GM12878 (cell line): ENCODE data around the gene IFITM1. TPM values are rescaled to one million over a fixed set of nuclear protein-coding genes. Genes with fewer than 3 reads are reported as not detected.
A peak's percentile ranks its signal among the peaks of the same experiment; 100 is the strongest.
"Not testable (repeated sequence)": the region's sequence is repeated elsewhere in the genome, so short reads cannot be mapped to it uniquely, and the experiment has no call there.

ENCODE experiments used
- ATAC-seq: fragments of 200-7000 bp; cut with Tn5 transposase; 3 replicates; pipeline ENCODE4 v1.9.1; 2020; ENCODE audit warnings: mild to moderate bottlenecking, moderate library complexity
- BruUV-seq: library from RNA; stranded (reverse); fragments of 400-500 nt; replicated peaks from 2 replicates; lab custom pipeline; 2021; lab: Mats Ljungman, UMichigan
- CTCF ChIA-PET: fragments of 300-600 bp; sonication (Branson Sonifier 250); formaldehyde crosslinking; extraction: SDS; loops from one replicate; lab custom pipeline; 2021; ENCODE audit warnings: inconsistent platforms; lab: Yijun Ruan, JAX
- POLR2A ChIA-PET: fragments of 350-600 bp; formaldehyde crosslinking; extraction: SDS; loops from one replicate; lab custom pipeline; 2021; ENCODE audit warnings: inconsistent platforms; lab: Charles Lee
- RAD21 ChIA-PET: fragments of 300-600 bp; sonication (Branson Sonifier 250); formaldehyde crosslinking; loops from one replicate; lab custom pipeline; 2023; ENCODE audit warnings: antibody characterized with exemption; ENCODE audit not compliant: unreplicated experiment; lab: Charles Lee
- SMC1A ChIA-PET: fragments of 300-600 bp; sonication (Branson Sonifier 250); formaldehyde crosslinking; loops from one replicate; lab custom pipeline; 2023; ENCODE audit not compliant: unreplicated experiment, uncharacterized antibody; lab: Charles Lee
- DNase-seq: peaks from one replicate; pipeline ENCODE4 v3.0.0-alpha.2; 2011; ENCODE audit warnings: low read depth, low spot score
- FAIRE-seq: peaks from 3 replicates; lab custom pipeline; 2011; peaks lifted over from hg19 to GRCh38; lab: Jason Lieb, UNC
- H2AFZ ChIP-seq: 2 replicates; pipeline ENCODE4 v1.6.0; 2011; ENCODE audit warnings: low read depth, low read length, control low read depth; ENCODE audit not compliant: control insufficient read depth
- H3K27ac ChIP-seq: 2 replicates; pipeline ENCODE4 v1.5.1; 2011; ENCODE audit warnings: control low read depth; ENCODE audit not compliant: control insufficient read depth, insufficient read depth
- H3K27me3 ChIP-seq, 2 experiments: replicated peaks in 1 of 2; 2 replicates each; pipeline versions ENCODE4 v1.6.0 to v1.6.1; 2011; ENCODE audit warnings: low read length in 1 of 2; ENCODE audit not compliant: control insufficient read depth in 2 of 2, insufficient read depth in 2 of 2
- H3K36me3 ChIP-seq, 2 experiments: 2 replicates each; pipeline ENCODE4 v1.5.1; 2011; ENCODE audit warnings: low read length in 1 of 2; ENCODE audit not compliant: control insufficient read depth in 2 of 2, insufficient read depth in 2 of 2
- H3K4me1 ChIP-seq: 2 replicates; pipeline ENCODE4 v1.6.1; 2011; ENCODE audit warnings: mild to moderate bottlenecking, low read length, moderate library complexity, mixed read lengths; ENCODE audit not compliant: control insufficient read depth, insufficient read depth
- H3K4me2 ChIP-seq: 2 replicates; pipeline ENCODE4 v1.6.0; 2011; ENCODE audit warnings: control low read depth; ENCODE audit not compliant: control insufficient read depth, insufficient read depth
- H3K4me3 ChIP-seq: fragments of 200-600 bp; sonication (generic); 2 replicates; pipeline ENCODE4 v1.5.1; 2016
- H3K79me2 ChIP-seq: 2 replicates; pipeline ENCODE4 v1.6.0; 2011; ENCODE audit warnings: low read length; ENCODE audit not compliant: control insufficient read depth, insufficient read depth
- H3K9ac ChIP-seq: 2 replicates; pipeline ENCODE4 v1.8.0; 2011; ENCODE audit warnings: low read length, control low read depth, mixed read lengths; ENCODE audit not compliant: control insufficient read depth, insufficient read depth
- H3K9me3 ChIP-seq: replicated peaks from 3 replicates; pipeline ENCODE4 v1.5.1; 2011; ENCODE audit warnings: mild to moderate bottlenecking, low read length; ENCODE audit not compliant: control insufficient read depth, insufficient read depth
- H4K20me1 ChIP-seq: 2 replicates; pipeline ENCODE4 v1.6.0; 2011; ENCODE audit not compliant: control insufficient read depth, insufficient read depth
- BHLHE40 ChIP-seq, 2 experiments: fragments of 450-650 bp in 1 of 2; IDR thresholded peaks; 2 replicates each; pipeline ENCODE4 v1.6.1; 2011 to 2017; ENCODE audit warnings: low read depth in 2 of 2, borderline replicate concordance in 1 of 2, improper control_type of control experiment in 1 of 2, low read length in 1 of 2, mild to moderate bottlenecking in 1 of 2
- CHD1 ChIP-seq: IDR thresholded peaks from 2 replicates; pipeline ENCODE4 v1.6.1; 2012; ENCODE audit warnings: low read depth, low read length, improper control_type of control experiment
- CHD2 ChIP-seq: IDR thresholded peaks from 2 replicates; pipeline ENCODE4 v1.6.1; 2011; ENCODE audit warnings: low read depth, low read length, improper control_type of control experiment, borderline replicate concordance
- EP300 ChIP-seq, 2 experiments: fragments of 150-350 bp in 1 of 2; IDR thresholded peaks; 2 replicates each; pipeline ENCODE4 v1.6.1; 2011 to 2012; ENCODE audit warnings: low read depth in 2 of 2, low read length in 2 of 2, borderline replicate concordance in 1 of 2, improper control_type of control experiment in 1 of 2, inconsistent platforms in 1 of 2; ENCODE audit not compliant: control insufficient read depth in 1 of 2
- GATAD2B ChIP-seq: fragments of 450-650 bp; conservative IDR thresholded peaks from 2 replicates; pipeline ENCODE4 v1.6.1; 2017; ENCODE audit warnings: low read depth, mild to moderate bottlenecking, moderate library complexity
- HDGF ChIP-seq: fragments of 450-650 bp; IDR thresholded peaks from 2 replicates; pipeline ENCODE4 v1.6.1; 2016; ENCODE audit warnings: antibody characterized with exemption
- LARP7 ChIP-seq: fragments of 450-650 bp; IDR thresholded peaks from 2 replicates; pipeline ENCODE4 v1.6.1; 2017; ENCODE audit warnings: mild to moderate bottlenecking
- MEF2B ChIP-seq: fragments of 450-650 bp; IDR thresholded peaks from 2 replicates; pipeline ENCODE4 v1.6.1; 2018; ENCODE audit warnings: mild to moderate bottlenecking, moderate library complexity; ENCODE audit not compliant: partially characterized antibody, poor library complexity, severe bottlenecking
- MLLT1 ChIP-seq: fragments of 450-650 bp; IDR thresholded peaks from 2 replicates; pipeline ENCODE4 v1.6.1; 2016; ENCODE audit warnings: mild to moderate bottlenecking
- MXI1 ChIP-seq: fragments of 150-350 bp; IDR thresholded peaks from 2 replicates; pipeline ENCODE4 v1.6.1; 2011; ENCODE audit warnings: low read depth, mild to moderate bottlenecking, inconsistent platforms, low read length, improper control_type of control experiment
- POLR2A ChIP-seq: IDR thresholded peaks from 2 replicates; pipeline ENCODE4 v1.6.1; 2011; ENCODE audit warnings: low read depth, mild to moderate bottlenecking, low read length
- SPI1 ChIP-seq: IDR thresholded peaks from 2 replicates; pipeline ENCODE4 v1.6.1; 2011; ENCODE audit warnings: low read depth, mild to moderate bottlenecking, low read length, moderate library complexity, borderline replicate concordance; ENCODE audit not compliant: insufficient read depth
- WGBS: methylation state at CpG from one replicate; pipeline ENCODE4 v1.1.6; 2016; ENCODE audit warnings: low lambda C conversion rate; ENCODE audit not compliant: insufficient replicate concordance, insufficient coverage; ENCODE audit errors: missing lambda C conversion rate; 5-methylcytosine and 5-hydroxymethylcytosine counted together
- in situ Hi-C: fragments of 300-500 bp; cut with MboI; formaldehyde crosslinking; loops from 9 replicates; pipeline ENCODE4 v1.14.3; 2018; ENCODE audit warnings: mixed read lengths
- intact Hi-C: fragments of 100-400 bp; cut with micrococcal nuclease; formaldehyde crosslinking; loops from one replicate; pipeline ENCODE4 v1.14.2; 2022; ENCODE audit not compliant: unreplicated experiment
- polyA plus RNA-seq, 11 experiments: library from polyadenylated mRNA; depleted of rRNA in 4 of 11; unstranded in 6 of 11; stranded (reverse) in 5 of 11; fragments of >200 nt; fragmentation: Nextera tagmentation in 4 of 11; fragmentation: Illumina TruSeq in 1 of 11; extraction: Ambion mirVana in 4 of 11; extraction: Trizol in 1 of 11; gene quantifications; 1 replicate in 1 of 11; 2 replicates in 10 of 11; pipeline versions ENCODE4 v1.2.1 to v1.2.3, GENCODE V29; 2011 to 2016; ENCODE audit warnings: inconsistent platforms in 2 of 11, missing spikeins in 2 of 11, low read depth in 1 of 11
- total RNA-seq, 4 experiments: library from RNA; depleted of rRNA in 3 of 4; stranded (reverse); fragments of >200 nt in 3 of 4; fragmentation: Illumina TruSeq in 1 of 4; extraction: Trizol in 1 of 4; gene quantifications; 2 replicates each; pipeline versions ENCODE4 v1.2.1 to v1.2.3, GENCODE V29; 2013 to 2021

IFITM1 gene
- total and polyA plus RNA-seq, 10 of the 15 experiments (the other 5 are each of a cell fraction or from before 2014, with no cell fraction given) = 396 to 2,788 (median 607) TPM

GRCh38 chr11:313304-313786 lies 495 bp upstream of the IFITM1 start:
- peak overlapping the region; percentile 75 for H3K4me3 ChIP-seq
- H3K4me1 ChIP-seq = peaks cover 11% of the 10 kb centered on the region
- intact Hi-C loops = loop anchor here (2.0 kb wide), 2 partner anchors 41 to 45 kb away; no protein-coding TSS in a partner anchor

GRCh38 chr11:314554-314875 lies 675 bp downstream of the IFITM1 start:
- Histone ChIP-seq H3K9ac (peak overlapping the region; percentile 99), H3K4me1 (peaks cover 13% of the 10 kb centered on the region), H3K4me3 (peak overlapping the region; percentile 87), H3K27ac (peak overlapping the region; percentile 98), H3K79me2 (peaks cover 72% of the 10 kb centered on the region), H3K4me2 (peak overlapping the region; percentile 88)
- RAD21 ChIA-PET = interaction anchor here (1.4 to 4.5 kb wide), 2 partner anchors 40 to 107 kb away, joined by 3 to 46 read pairs; partner anchors contain the start of genes BET1L and RIC8A
- ATAC-seq, DNase-seq, in situ Hi-C loops, H3K36me3 ChIP-seq, H3K27me3 ChIP-seq, H2AFZ ChIP-seq, FAIRE-seq, H3K9me3 ChIP-seq, H4K20me1 ChIP-seq, BruUV-seq: not testable (repeated sequence)
- intact Hi-C loops = loop anchor here (2.0 kb wide), 1 partner anchor 16 kb away; no protein-coding TSS in a partner anchor
- SMC1A ChIA-PET = interaction anchor here (1.6 to 4.0 kb wide), 3 partner anchors 15 to 39 kb away, joined by 3 to 42 read pairs (median 4); no protein-coding TSS in a partner anchor
- WGBS = 2% methylated on average over 6 of the region's 6 CpGs
- CTCF ChIA-PET = interaction anchor here (1.0 to 3.7 kb wide), 3 partner anchors 14 to 107 kb away, joined by 3 to 43 read pairs (median 12); partner anchors contain the start of genes BET1L and RIC8A
- POLR2A ChIA-PET = interaction anchor here (0.5 to 4.5 kb wide), 3 partner anchors 15 to 49 kb away, joined by 3 to 45 read pairs (median 40); no protein-coding TSS in a partner anchor

More at GRCh38 chr11:313304-313786, 495 bp upstream of the IFITM1 start:
- Histone ChIP-seq H4K20me1 (no peaks in the 10 kb centered on the region), H3K4me2 (peak overlapping the region; percentile 88), H3K9me3 (no peaks in the 10 kb centered on the region), H3K36me3 (peaks cover 2 to 5% of the 10 kb centered on the region in 2 experiments; a peak in 3 of 4 replicates), H3K27me3 (no peaks in the 10 kb centered on the region; a peak in 1 of 4 replicates), H3K79me2 (peaks cover 77% of the 10 kb centered on the region), H3K27ac (peak overlapping the region; percentile 98), H3K9ac (peak overlapping the region; percentile 99), H2AFZ (no peak overlapping the region)
- DNase-seq (no peak), ATAC-seq (peak; percentile 10), FAIRE-seq (no peak)
- in situ Hi-C loops = no loop called here
- CTCF ChIA-PET = interaction anchor here (1.2 to 2.6 kb wide), 6 partner anchors 11 to 135 kb away, joined by 3 to 24 read pairs (median 6); no protein-coding TSS in a partner anchor
- TF ChIP-seq POLR2A = peak; percentile 34; the same call in 1 of the 2 replicates
- no peak for TF ChIP-seq SPI1
- peak; percentile 89 for TF ChIP-seq MEF2B
- 0 out of 2 replicates have a peak, but pooled peaks have one; percentile 34 for TF ChIP-seq GATAD2B
- TF ChIP-seq LARP7 = peak; percentile 61; the same call in 1 of the 2 replicates
- TF ChIP-seq HDGF = 0 out of 2 replicates have a peak, but pooled peaks have one; percentile 23
- TF ChIP-seq CHD2 = 0 out of 2 replicates have a peak, but pooled peaks have one; percentile 40
- no peak for TF ChIP-seq MLLT1
- no peak for TF ChIP-seq BHLHE40 (IDR thresholded peaks at IDR 0.05; ENCODE audit: borderline replicate concordance in 1 of 2, low read depth in 2 of 2, low read length in 1 of 2)
- TF ChIP-seq MXI1 = peak; percentile 47; the same call in 1 of the 2 replicates
- 0 out of 2 replicates have a peak, but pooled peaks have one; percentile 66 for TF ChIP-seq CHD1
- no peak for TF ChIP-seq EP300 (IDR thresholded peaks at IDR 0.05; ENCODE audit: borderline replicate concordance in 1 of 2, control insufficient read depth in 1 of 2, low read depth in 2 of 2, low read length in 2 of 2)
- POLR2A ChIA-PET = interaction anchor here (0.6 to 2.2 kb wide), 7 partner anchors 11 to 468 kb away, joined by 3 to 30 read pairs (median 9); no protein-coding TSS in a partner anchor
- RAD21 ChIA-PET = interaction anchor here (1.0 to 2.6 kb wide), 9 partner anchors 14 to 76 kb away, joined by 3 to 33 read pairs (median 8); partner anchors contain the start of gene PSMD13
- WGBS = 5% methylated on average over 8 of the region's 8 CpGs
- SMC1A ChIA-PET = interaction anchor here (1.2 to 2.7 kb wide), 5 partner anchors 16 to 62 kb away, joined by 5 to 19 read pairs (median 9); no protein-coding TSS in a partner anchor
- BruUV-seq = TSS peak; percentile 87
